Left colon (tissue), 2 donors: ENCODE data around the gene OR4E1. TPM values are rescaled to one million over a fixed set of nuclear protein-coding genes. Genes with fewer than 3 reads are reported as not detected.
A peak's percentile ranks its signal among the peaks of the same experiment; 100 is the strongest.
"Not testable (repeated sequence)": the region's sequence is repeated elsewhere in the genome, so short reads cannot be mapped to it uniquely, and the experiment has no call there.

Experiments
- ATAC-seq: fragments of 200-7000 bp; cut with Tn5 transposase; one replicate; pipeline ENCODE4 v1.9.1; 2020; ENCODE audit warnings: mild to moderate bottlenecking, moderate library complexity
- DNase-seq, 2 donors: peaks; one replicate each; pipeline ENCODE4 v3.0.0-alpha.2; 2020
- intact Hi-C, 2 donors: fragments of 100-400 bp; cut with DNase I in 1 of 2; cut with micrococcal nuclease in 1 of 2; formaldehyde crosslinking; loops; one replicate each; pipeline versions ENCODE4 v1.11.2 to v1.14.0; 2022; cut with DNase I, micrococcal nuclease
- total RNA-seq, 2 donors: library from RNA; stranded (reverse); fragmentation: NEBNext Ultra II Directional; extraction: Animal tissue kit (Norgen Biotek cat#: 25700); gene quantifications; one replicate each; pipeline ENCODE4 v1.2.1, GENCODE V29; 2021
- donor health status: DM: no; HTN: no; CAD: no.
- donor health status: DM: yes; HTN: yes; CAD: no.

The OR4E1 gene
- total RNA-seq, 2 donors from 2014 or later: not detected

DNA sequence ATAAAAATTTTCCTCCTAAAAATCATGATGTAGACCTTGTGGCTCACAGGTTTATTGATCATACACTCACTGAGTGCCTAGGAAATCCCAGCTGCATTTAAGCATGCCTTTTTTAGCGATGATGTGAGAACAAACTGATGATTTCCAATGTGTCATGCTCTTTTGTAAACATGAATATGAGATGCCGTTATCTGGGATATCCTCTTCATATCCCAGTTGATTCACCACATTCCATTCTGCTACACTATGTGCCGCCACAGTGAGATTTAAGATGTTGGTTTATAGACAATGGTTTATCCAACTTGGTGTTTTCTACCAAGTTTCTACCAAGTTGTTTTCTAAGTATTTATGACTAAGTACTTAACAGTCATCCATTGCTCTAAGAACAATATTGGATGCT is 5.2 kb downstream of the OR4E1 start:
- intact Hi-C loops: no loop called here
- ATAC-seq (no peak), DNase-seq (no peak)

DNA sequence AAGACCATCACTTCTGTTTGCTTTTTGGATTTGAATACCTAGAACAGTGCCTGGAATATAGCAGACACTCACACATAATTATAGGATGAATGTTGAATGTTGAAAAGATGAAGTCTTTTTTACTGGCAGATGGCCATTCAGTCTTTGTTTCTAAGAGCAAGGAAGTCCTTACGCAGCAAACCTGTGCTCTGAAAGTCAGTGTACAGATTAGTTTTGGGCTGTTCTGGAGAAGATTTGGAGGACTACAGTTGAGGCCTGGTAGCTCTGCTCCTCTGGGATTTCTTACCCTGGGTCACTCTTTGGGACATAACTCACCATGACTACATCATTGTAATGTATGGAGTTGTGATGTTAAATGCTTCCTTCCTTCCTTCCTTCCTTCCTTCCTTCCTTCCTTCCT is 16.6 kb downstream of the OR4E1 start:
- ATAC-seq (no peak), DNase-seq (no peak)
- intact Hi-C loops: no loop called here

DNA sequence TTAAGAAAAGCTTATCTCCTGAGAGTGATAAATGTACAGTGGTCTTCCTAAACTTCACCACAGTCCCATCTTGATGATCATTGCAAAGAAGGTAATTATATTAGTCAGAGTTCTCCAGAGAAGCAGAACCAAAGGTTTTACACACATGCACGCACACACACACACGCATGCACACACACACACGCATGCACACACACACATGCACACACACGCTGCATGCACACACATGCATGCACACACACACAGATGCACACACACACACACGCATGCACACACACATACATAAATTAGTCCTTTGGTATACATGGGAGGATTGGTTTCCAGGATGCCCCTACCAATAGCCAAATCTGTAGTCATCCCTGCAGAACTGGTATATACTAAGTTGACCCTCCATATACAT is 19.4 kb downstream of the OR4E1 start:
- intact Hi-C loops: no loop called here
- no peak for DNase-seq

DNA sequence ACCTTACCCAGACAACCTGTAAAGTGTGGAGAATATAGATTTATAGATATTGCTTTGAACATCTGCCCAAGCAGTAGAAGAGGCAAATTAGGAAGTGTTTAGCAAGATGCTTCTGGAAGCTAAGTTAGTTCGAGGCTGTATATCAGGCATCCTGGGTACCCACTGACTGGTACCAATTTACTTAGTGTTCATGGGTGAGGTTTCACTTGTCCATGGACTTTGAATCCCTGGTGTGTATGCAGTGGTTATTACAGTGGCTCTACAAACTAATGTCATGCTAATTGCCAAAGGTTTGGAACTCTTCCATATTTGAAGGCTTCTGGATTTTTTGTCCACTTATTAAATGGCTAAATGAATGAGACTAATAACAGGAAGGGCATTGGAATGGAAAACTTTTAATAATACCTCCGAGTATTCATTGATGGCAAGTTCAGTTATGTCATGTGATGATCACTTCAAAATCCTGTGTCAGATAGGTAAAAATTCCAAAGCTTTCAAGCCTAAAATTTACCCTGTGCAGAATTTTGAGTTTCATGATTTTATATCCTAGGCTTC is 20.2 kb downstream of the OR4E1 start, which contains the start of gene OR4E2:
Gene OR4E2 (plus strand): TSS at position 505 of the 555 bp plus-strand sequence. CDS start 11,248 bp downstream, outside the sequence.
- ATAC-seq (peak; percentile 94), DNase-seq (no peak)
- intact Hi-C loops: no loop called here

More for the DNA sequence above, 19.4 kb downstream of the OR4E1 start:
- ATAC-seq: no peak

DNA sequence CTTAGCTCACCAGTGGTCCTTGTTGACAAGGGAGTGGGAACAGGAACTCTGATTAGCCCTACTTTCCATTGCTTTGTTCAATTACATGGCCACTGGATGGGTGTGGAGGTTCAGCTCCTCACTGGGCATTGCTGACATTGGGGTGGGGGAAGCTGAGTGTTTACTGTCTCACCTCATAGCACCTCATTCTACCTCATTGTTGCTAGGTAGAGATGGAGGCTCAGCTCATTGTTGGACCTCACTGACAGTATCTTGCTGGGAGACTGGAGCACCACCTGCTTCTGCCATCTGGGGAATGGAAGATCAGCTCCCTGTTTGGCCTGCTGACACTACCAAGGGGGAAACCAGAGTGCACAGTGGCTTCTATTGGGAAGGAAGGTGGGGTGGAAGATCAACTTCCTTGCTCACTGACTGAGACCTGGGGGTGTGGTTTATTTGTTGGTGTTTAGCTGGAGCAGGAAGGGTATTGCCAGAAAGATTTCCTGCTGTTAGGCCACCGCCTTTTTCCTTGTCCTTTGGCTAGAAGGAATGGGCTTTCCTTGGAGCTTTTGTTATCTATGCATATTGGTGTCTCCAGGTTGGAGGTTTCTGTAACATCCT is 21.3 kb downstream of the OR4E1 start:
- intact Hi-C loops: no loop called here
- peak; percentile 91 for ATAC-seq

DNA sequence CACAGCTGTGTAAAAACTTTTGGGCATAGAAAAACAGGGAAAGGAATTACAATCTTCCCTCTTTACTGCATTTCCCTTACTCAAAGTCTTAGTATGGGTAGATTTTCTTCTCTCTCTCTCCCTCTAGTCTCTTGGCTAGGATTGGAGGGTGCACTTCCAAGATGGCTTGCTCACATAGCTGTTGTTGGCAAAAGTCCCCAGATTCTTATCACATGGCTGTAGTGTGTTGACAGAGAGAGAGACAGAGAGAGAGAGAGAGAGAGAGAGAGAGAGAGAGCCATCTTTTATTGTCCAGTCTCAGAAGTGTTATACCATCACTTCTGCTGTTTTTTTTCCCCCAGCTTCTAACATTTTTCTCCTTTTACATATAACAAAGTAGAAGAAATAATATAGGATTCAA is 26.2 kb downstream of the OR4E1 start:
- ATAC-seq (no peak), DNase-seq (no peak)
- intact Hi-C loops: no loop called here

More for the DNA sequence above, 21.3 kb downstream of the OR4E1 start:
- peak; percentile 22 to 44 for DNase-seq

DNA sequence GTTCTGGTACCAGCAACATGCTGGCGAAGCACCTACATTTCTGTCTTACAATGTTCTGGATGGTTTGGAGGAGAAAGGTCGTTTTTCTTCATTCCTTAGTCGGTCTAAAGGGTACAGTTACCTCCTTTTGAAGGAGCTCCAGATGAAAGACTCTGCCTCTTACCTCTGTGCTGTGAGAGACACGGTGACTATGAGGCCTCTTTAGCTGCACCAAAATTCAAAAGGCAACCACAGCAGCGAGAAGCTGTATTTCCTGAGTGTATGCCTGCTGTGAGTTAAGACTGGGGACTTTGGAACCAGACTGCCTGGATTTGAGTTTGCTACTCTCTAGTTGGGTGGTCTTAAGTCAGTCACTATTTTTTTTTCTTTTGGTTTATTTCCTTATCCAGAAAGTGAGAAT is 30.2 kb downstream of the OR4E1 start:
- ATAC-seq (no peak), DNase-seq (no peak)
- intact Hi-C loops: no loop called here

DNA sequence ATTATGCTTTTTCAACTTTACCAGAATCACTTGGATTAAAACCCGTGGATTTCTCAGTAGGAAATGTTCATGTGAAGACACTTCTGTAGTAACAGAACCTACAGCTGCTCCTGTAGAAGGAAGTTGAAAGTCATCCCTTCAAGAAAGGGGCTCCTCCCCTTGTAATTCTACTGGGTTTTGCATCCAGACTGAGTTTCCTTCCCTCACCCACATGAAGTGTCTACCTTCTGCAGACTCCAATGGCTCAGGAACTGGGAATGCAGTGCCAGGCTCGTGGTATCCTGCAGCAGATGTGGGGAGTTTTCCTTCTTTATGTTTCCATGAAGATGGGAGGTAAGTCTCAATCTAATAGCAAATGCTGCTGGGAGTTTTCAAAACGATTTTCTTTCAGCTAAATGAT is 30.9 kb downstream of the OR4E1 start:
- DNase-seq (no peak), ATAC-seq (no peak)
- intact Hi-C loops: no loop called here

DNA sequence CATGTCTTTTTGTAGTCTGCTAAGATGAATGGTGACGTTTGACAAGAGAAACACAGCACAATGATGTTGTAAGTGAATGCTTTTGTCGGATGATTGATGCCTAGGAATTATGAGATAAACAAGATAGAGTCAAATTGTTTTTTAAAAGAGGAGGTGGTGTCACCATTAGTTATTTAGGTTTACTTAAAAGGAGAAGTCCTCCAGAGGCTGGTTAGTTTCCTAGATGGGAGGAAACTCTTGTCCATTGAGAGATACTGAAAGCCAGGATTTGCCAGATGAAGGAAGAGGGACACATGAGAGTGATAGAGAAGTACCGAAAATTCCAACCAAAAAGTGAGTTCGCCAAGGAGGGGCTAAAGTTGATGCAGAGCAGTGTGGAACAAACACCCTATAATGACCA is 38.8 kb downstream of the OR4E1 start, which contains the start of gene OR10G2:
Gene OR10G2 (minus strand): TSS at position 101 of the 400 bp plus-strand sequence. CDS start 98 bp downstream, at position 3.
- intact Hi-C loops: no loop called here
- no peak for ATAC-seq
- DNase-seq: no peak

DNA sequence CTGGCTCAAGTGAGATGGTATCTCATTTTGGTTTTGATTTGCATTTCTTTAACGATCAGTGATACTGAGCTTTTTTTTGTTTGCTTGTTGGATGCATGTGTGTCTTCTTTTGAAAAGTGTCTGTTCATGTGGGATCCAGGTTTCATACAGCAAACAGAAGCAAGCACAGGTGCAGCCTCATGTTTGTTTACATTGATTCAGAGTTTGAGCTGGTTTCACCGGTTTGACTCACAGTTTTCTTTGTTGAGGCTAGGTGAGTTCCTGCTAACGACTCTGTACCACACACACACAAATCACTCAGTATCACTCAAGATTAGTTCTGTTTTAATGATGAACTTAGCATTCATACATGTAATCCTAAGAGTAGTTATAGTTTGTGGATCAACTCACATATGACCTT is 42.5 kb downstream of the OR4E1 start:
- intact Hi-C loops: no loop called here
- no peak for DNase-seq
- no peak for ATAC-seq

DNA sequence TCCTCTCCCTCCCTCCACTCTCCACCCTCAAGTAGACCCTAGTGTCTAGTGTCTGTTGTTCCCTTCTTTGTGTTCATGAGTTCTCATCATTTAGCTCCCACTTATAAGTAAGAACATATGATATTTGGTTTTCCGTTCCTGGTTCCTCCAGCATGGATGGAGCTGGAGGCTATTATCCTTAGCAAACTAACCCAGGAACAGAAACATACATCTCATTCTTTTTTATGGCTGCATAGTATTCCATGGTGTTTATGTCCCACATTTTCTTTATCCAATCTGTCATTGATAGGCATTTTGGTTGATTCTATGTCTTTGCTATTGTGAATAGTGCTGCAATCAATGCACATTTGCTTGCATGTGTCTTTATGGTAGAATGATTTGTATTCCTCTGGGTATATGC is 43.1 kb downstream of the OR4E1 start:
- intact Hi-C loops, DNase-seq, ATAC-seq: not testable (repeated sequence)

DNA sequence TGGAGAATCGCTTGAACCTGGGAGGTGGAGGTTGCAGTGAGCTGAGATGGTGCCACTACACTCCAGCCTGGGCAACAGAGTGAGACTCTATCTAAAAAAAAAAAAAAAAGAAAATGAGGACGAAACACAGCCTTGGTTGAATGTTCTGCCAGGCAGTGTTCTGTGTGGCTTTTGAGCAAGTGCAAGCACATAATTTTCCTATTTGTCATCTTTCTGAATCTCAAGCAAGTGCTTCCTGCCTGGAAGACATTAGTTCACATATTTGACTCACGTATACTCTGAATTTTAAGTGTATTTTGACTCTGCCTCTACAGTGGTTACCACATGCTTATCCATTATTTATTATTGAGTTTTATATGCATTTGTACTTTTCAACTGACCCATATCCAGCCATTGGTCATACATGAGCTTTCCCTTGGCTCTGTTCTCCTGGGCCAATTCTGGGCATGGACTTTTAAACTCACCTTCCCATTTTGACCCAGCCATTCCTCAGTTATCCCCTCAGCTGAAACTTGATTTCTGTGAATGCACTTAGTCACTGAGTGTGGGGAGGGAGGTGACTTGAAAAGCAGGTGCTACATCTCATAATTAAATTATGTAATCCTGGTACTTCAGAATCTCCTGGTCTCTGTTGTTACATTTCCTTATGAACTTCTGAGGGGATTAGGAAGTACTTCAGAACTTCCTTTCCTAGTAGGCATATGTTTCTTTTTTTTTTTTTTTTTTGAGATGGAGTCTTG is 47.0 kb downstream of the OR4E1 start:
- intact Hi-C loops: no loop called here
- no peak for DNase-seq
- no peak for ATAC-seq

Other genes starting within 250 kb of the OR4E1 start
- gene CHD8, start 217.7 kb downstream of the OR4E1 start, total RNA-seq: 10 to 100 TPM; 58.5 to 59.0 TPM
- 10 to 100 TPM; 13.3 to 16.0 TPM for gene RAB2B, start 196.9 kb downstream of the OR4E1 start, total RNA-seq
- gene TOX4, start 196.6 kb downstream of the OR4E1 start, total RNA-seq: 10 to 100 TPM; 80.2 to 85.2 TPM
- gene METTL3, start 162.5 kb downstream of the OR4E1 start, total RNA-seq: 10 to 100 TPM; 24.2 to 28.9 TPM
- 1 to 10 TPM; 1.1 to 3.8 TPM for gene SALL2, start 147.5 kb downstream of the OR4E1 start, total RNA-seq
- gene OR10G3, start 93.7 kb downstream of the OR4E1 start, total RNA-seq: not detected
- gene OR10G2, start 38.9 kb downstream of the OR4E1 start, total RNA-seq: not detected
- gene OR4E2, start 20.0 kb downstream of the OR4E1 start, total RNA-seq: not detected